HL-60 (cell line): Measurements from ENCODE around the gene MAP4K4.

Source experiments
- CTCF ChIP-seq: IDR thresholded peaks from one replicate; pipeline ENCODE4 v1.5.1; 2011; ENCODE audit warnings: low read length, control low read depth, inconsistent platforms; ENCODE audit not compliant: insufficient read depth
- GABPA ChIP-seq: IDR thresholded peaks from 2 replicates; pipeline ENCODE4 v1.6.1; 2012; ENCODE audit warnings: low read depth
- POLR2AphosphoS5 ChIP-seq: IDR thresholded peaks from 2 replicates; pipeline ENCODE4 v1.6.1; 2012; ENCODE audit warnings: low read depth
- REST ChIP-seq: IDR thresholded peaks from 2 replicates; pipeline ENCODE4 v1.6.1; 2012; ENCODE audit warnings: low read depth; ENCODE audit not compliant: insufficient replicate concordance
- SPI1 ChIP-seq: IDR thresholded peaks from 2 replicates; pipeline ENCODE4 v1.6.1; 2012; ENCODE audit warnings: low read depth, mild to moderate bottlenecking, borderline replicate concordance

GRCh38 chr2:101743288-101743687 is 45.8 kb downstream of the MAP4K4 start:
- TF ChIP-seq CTCF (no peak), GABPA (no peak), REST (no peak), POLR2AphosphoS5 (no peak), SPI1 (no peak)
